ENCODE measurements around the gene CFAP100.

The CFAP100 gene

DNA sequence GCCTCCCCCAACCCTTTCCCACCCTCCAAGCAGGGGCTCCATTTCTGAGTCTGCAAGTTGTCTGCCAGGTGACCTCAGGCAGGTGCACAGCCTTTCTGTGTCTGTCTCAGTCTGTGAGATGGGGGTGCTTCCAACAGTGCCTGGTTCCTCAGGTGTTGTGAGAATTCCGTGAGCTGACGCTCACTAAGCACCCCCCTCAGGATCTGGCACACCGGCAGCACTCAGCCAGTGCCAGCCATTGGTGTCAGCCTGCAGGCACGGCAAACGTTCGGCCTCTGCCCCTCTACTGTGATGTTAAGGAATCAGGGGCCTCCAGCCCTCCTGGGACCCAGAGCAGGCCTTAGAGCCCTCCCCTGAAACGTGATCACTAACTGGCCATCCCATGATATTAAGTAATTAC, 39.9 kb upstream of the CFAP100 start:
- TF ChIP-seq, protein P1, sequence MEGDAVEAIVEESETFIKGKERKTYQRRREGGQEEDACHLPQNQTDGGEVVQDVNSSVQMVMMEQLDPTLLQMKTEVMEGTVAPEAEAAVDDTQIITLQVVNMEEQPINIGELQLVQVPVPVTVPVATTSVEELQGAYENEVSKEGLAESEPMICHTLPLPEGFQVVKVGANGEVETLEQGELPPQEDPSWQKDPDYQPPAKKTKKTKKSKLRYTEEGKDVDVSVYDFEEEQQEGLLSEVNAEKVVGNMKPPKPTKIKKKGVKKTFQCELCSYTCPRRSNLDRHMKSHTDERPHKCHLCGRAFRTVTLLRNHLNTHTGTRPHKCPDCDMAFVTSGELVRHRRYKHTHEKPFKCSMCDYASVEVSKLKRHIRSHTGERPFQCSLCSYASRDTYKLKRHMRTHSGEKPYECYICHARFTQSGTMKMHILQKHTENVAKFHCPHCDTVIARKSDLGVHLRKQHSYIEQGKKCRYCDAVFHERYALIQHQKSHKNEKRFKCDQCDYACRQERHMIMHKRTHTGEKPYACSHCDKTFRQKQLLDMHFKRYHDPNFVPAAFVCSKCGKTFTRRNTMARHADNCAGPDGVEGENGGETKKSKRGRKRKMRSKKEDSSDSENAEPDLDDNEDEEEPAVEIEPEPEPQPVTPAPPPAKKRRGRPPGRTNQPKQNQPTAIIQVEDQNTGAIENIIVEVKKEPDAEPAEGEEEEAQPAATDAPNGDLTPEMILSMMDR (IDR thresholded peaks at IDR 0.05), result no peak

DNA sequence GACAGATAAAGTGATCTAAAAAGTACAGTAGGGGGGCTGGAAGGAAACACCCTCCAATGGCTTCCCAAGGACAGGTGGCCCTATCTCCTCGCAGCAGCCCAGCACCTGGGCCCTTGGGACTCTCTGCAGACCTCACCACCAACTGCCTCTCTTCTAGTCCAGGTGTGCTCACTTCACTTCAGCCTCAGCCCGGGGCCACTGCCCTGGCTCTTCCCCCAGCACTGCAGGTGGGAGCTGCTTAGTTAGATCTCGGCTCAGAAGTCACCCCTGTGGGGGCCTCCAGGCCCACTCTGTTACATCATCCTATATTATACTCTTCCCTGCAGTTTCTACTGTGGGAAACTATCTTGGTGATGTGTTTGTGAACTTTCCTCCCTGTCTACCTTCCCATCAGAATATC, 39.5 kb upstream of the CFAP100 start:
- TF ChIP-seq, protein P1 (IDR thresholded peaks at IDR 0.05), result no peak

DNA sequence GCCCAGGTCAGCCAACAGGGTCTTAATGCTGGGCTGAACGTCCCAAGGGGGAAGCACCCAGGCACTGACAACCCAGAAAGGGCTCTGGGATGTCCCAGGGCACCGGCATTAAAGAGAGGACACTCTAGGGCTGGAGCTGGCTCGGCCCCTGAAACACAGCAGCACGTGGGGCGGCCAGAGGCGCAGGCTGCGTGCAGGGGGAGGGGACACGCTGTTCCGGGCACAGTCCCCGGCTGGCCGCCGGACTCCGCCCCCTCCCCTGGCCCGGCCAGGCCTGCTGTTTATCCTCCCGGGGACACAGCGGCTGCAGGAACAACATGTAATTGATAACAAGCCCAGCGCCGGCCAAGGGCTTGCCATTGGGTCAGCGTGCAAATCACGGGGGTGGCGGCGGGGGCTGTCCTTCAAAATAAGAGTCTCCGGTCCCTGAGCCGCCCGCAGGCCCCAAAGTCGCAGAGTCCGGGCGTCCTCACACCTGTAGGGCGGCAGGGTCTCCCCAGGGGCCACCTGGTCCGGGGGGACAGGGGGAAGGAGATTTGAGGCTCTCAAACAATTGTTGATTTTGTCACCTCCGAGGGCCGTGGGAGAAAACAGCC, 38.8 kb upstream of the CFAP100 start:
- TF ChIP-seq, protein P1 (IDR thresholded peaks at IDR 0.05), result no peak

DNA sequence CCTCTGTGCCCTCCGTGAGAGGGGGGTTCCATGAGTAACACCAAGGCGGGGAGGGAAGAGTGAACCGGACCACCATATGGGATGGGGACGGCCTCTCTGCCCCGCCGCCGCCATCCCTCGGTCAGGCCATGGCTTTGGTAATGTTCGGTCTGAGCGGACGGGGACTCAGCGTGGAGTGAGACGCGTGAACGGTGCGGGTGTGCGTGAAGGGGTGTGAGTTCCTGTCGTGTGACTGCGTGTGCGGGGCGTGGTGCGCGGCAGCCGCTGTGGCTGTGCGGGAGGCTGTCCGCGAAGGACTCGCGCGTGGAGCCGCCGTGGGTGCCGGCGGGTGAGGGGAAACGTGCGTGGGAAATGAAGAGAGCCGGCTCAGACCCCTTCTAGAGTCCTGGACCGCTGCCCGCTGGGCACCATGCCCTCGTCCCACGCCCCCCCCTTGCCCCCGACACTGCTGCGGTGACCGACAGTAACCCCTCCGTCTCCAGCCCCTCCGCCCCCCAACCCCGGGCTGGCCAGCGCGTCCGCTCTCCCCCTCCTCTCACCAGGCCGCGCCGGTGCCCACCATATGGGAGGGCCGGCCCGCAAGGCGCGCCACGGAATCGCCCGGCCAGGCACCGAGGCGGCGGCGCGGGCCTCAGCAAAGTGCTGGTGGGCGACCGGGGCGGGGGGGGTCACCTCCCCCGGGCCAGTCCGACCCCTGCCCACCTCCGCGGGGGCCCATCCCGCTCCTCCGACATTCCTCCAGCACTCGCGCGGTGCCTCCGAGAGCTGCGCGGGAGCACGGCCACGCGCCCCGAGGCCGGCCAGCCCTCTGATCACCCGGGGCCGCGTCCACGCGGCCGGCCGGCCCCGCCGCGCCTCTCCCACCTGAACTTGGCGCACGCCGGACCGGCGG, 38.1 kb upstream of the CFAP100 start:
- TF ChIP-seq, protein P1 (IDR thresholded peaks at IDR 0.05), result no peak

DNA sequence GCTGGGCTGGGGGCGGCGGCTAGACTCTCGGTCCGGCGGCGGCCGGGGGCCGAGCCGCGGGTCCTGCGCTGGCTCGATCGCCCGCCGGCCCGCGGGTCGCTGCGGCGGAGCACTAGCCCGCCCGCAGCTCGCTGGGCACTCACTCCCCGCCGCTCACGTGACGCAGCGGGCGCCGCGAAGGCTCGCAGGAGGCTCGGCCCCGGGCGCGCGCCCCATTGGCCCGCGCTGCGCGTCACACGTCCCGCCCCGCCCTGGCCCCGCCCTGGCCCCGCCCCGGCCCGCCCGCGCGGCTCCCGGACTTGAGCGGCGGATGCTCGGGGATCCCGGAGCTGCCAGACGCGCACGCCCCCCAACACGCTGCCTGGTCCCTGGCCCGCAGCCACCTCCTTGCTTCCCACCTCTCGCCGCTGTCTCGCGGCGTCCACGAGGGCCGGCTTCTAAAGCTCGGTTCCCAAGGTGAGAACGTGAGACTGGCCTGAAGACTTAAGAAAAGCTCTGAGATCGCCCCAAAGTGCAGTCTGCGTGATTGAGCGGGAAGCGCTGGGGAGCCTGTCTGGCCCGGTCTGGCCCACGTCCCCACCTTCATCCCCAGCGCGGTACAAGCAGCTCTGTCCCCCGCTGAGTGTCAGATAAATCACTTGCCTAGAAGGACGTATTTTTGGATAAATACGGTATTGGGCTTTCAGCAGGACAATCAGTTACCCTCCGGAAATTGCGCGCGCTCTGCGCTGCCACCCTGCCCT, 37.2 kb upstream of the CFAP100 start, which contains the start of gene KLF15:
TSS of gene KLF15 (minus strand) at position 114 of the 743 bp plus-strand sequence. CDS start 4,486 bp downstream, outside the sequence.
- TF ChIP-seq, protein P1 (IDR thresholded peaks at IDR 0.05), result no peak

DNA sequence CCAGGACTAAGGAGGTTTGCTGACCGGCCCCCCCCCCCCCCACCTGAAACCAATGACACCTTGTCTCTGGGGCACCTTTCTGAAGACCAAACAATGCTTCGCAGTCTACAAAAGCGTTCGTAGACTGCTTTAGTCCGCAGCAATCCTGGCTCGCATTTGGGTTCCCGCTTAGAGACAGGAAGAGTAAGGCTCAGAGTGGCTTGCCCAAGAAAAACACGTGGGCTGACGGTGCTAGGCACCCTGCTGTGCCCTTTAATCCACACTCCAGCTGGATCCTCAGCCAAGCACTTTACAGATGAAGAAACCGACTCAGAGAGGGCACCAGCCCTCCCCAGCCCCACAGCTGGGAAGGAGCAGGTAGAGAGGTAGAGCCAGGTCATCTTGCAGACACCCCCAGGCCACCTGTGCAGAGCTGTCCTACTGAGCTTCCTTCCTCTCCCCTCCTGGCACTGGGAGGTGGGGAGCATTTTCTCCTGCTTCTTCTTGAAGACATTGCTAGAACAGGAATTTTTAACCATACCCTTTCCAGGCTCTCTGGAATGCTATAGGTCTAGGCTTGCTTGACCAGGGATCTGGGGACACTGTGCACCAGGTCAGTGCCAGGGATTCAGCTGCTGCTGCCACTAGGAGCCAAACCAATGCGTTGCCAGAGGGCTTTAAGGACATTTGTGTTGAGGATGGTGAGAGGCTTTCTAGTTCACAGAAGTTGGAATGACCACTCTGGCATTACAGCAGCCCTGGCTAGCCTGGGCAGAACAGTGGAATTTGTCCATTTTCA, 36.5 kb upstream of the CFAP100 start:
- TF ChIP-seq, protein P1 (IDR thresholded peaks at IDR 0.05), result no peak

DNA sequence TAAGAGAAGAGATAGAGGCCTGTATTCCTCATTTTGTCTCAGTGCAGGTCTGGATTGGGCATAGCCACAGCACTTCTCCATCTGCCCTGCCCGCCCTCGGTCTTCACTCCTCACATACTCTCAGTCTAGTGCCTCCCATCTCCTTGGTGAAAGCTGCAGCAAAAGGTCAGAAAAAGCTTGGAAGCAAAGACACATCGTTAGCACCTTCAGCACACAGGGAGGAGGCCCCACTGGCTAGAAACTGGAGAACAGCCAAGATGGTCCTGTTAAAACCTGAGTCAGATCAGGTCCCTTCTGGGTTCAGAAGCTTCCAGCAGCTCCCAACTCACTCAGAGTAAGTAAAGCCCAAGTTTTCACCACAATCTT, 35.9 kb upstream of the CFAP100 start:
- TF ChIP-seq, protein P1 (IDR thresholded peaks at IDR 0.05), result no peak

Data from LNCAP (cell line).